ENCODE data around the gene ROCK2.

GRCh38 chr2:11281186-11281585 is 63.2 kb downstream of the ROCK2 start:
- TF ChIP-seq GATA2 (IDR thresholded peaks at IDR 0.05; ENCODE audit: low read depth, low read length) (no peak), GATA3 (IDR thresholded peaks at IDR 0.05; ENCODE audit: low read depth, low read length) (no peak)
